PC-3 (cell line): Measurements from ENCODE around the gene SLC1A2. TPM values are rescaled to one million over a fixed set of nuclear protein-coding genes. Genes with fewer than 3 reads are reported as not detected.
A peak's percentile ranks its signal among the peaks of the same experiment; 100 is the strongest.

ENCODE experiments used
- ATAC-seq: fragments of 200-7000 bp; cut with Tn5 transposase; 2 replicates; pipeline ENCODE4 v1.9.1; 2020; ENCODE audit warnings: mild to moderate bottlenecking, moderate library complexity
- BruUV-seq: library from RNA; stranded (reverse); fragments of 400-500 nt; replicated peaks from 2 replicates; lab custom pipeline; 2021; lab: Mats Ljungman, UMichigan
- CTCF ChIA-PET: fragments of 300-600 bp; sonication (Branson Sonifier 250); formaldehyde crosslinking; loops from one replicate; lab custom pipeline; 2022; ENCODE audit warnings: antibody characterized with exemption; lab: Charles Lee
- POLR2A ChIA-PET: fragments of 300-600 bp; sonication (Branson Sonifier 250); formaldehyde crosslinking; loops from one replicate; lab custom pipeline; 2022; ENCODE audit warnings: antibody characterized with exemption; ENCODE audit not compliant: unreplicated experiment; lab: Charles Lee
- DNase-seq: peaks from one replicate; pipeline ENCODE4 v3.0.0-alpha.2; 2015
- H2AFZ ChIP-seq: fragments of 300-600 bp; sonication (generic); 2 replicates; pipeline ENCODE4 v1.6.0; 2016; ENCODE audit warnings: antibody characterized with exemption, low read length
- H3F3A ChIP-seq: fragments of 300-600 bp; sonication (generic); one replicate; pipeline ENCODE4 v1.6.0; 2017; ENCODE audit warnings: antibody characterized with exemption, low read length, control low read depth, mild to moderate bottlenecking; ENCODE audit not compliant: unreplicated experiment
- H3K27ac ChIP-seq: fragments of 300-600 bp; sonication (generic); 2 replicates; pipeline ENCODE4 v1.5.1; 2016; ENCODE audit warnings: mild to moderate bottlenecking, low read length
- H3K27me3 ChIP-seq: fragments of 300-600 bp; sonication (generic); 2 replicates; pipeline ENCODE4 v1.6.1; 2016; ENCODE audit warnings: low read length, mixed read lengths
- H3K36me3 ChIP-seq: fragments of 300-600 bp; sonication (generic); 2 replicates; pipeline ENCODE4 v1.6.1; 2016; ENCODE audit warnings: low read depth, mixed run types, low read length, mixed read lengths
- H3K4me1 ChIP-seq: fragments of 300-600 bp; sonication (generic); 2 replicates; pipeline ENCODE4 v1.5.1; 2016; ENCODE audit warnings: low read length; ENCODE audit not compliant: insufficient read depth
- H3K4me2 ChIP-seq: fragments of 300-600 bp; sonication (generic); 2 replicates; pipeline ENCODE4 v1.6.0; 2016; ENCODE audit warnings: low read length
- H3K4me3 ChIP-seq: fragments of 300-600 bp; sonication (generic); 2 replicates; pipeline ENCODE4 v1.5.1; 2016; ENCODE audit warnings: mild to moderate bottlenecking, low read length, mixed read lengths
- H3K79me2 ChIP-seq: fragments of 300-600 bp; sonication (generic); 2 replicates; pipeline ENCODE4 v1.6.1; 2017; ENCODE audit warnings: low read length, mixed read lengths
- H3K9ac ChIP-seq: fragments of 300-600 bp; sonication (generic); 2 replicates; pipeline ENCODE4 v1.6.0; 2016; ENCODE audit warnings: mild to moderate bottlenecking, low read length
- H3K9me2 ChIP-seq: fragments of 300-600 bp; sonication (generic); replicated peaks from 2 replicates; pipeline ENCODE4 v1.6.1; 2016; ENCODE audit warnings: mixed run types, low read length, mixed read lengths
- H3K9me3 ChIP-seq: fragments of 300-600 bp; sonication (generic); 2 replicates; pipeline ENCODE4 v1.6.1; 2016; ENCODE audit warnings: low read length, mixed read lengths
- H4K20me1 ChIP-seq: fragments of 300-600 bp; sonication (generic); 2 replicates; pipeline ENCODE4 v1.6.1; 2016; ENCODE audit warnings: low read length, mixed read lengths
- EZH2 ChIP-seq: fragments of 300-600 bp; sonication (generic); IDR thresholded peaks from one replicate; pipeline ENCODE4 v1.6.1; 2017; ENCODE audit warnings: antibody characterized with exemption, mild to moderate bottlenecking, low read length; ENCODE audit not compliant: unreplicated experiment
- EZH2phosphoT487 ChIP-seq: fragments of 300-600 bp; sonication (generic); IDR thresholded peaks from 2 replicates; pipeline ENCODE4 v1.6.1; 2018; ENCODE audit warnings: mild to moderate bottlenecking, antibody characterized with exemption, low read length, borderline replicate concordance
- intact Hi-C: fragments of 100-400 bp; cut with micrococcal nuclease; formaldehyde crosslinking; loops from 2 replicates; pipeline ENCODE4 v1.9.0; 2023
- total RNA-seq: library from RNA; depleted of rRNA; stranded (reverse); fragments of >200 nt; gene quantifications from 2 replicates; pipeline ENCODE4 v1.2.3, GENCODE V29; 2014
- TF ChIP-seq, protein P1 (sequence below): fragments of 300-600 bp; sonication (generic); conservative IDR thresholded peaks from 2 replicates; pipeline ENCODE4 v1.5.1; 2017; ENCODE audit warnings: antibody characterized with exemption, low read depth, mild to moderate bottlenecking, low read length

SLC1A2 gene
- total RNA-seq, 1 experiment from 2014 or later: 0.18 TPM

DNA sequence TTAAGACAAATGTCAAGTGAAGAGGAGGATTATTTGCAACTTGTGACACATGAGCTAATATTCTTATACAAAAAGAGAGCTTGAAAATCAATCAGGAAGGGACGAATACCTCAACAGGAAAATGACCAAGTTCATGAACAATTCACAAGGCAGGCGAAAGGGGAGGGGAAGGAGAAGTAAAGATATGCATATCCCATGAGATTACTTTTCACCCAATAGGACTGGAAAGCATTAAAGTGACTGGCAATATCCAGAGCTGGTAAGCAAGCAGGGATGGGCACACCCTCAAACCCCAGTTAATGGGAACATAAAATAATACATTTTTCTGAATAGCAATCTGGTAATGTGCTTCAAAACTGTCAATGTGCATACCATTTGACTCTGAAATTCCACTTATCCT lies 129.5 kb downstream of the SLC1A2 start:
- H3K9me2 ChIP-seq: no peaks in the 10 kb centered on the region
- peak overlapping the region; percentile 61 for H3K4me2 ChIP-seq
- POLR2A ChIA-PET: no interaction called here
- no TSS peak for BruUV-seq
- TF ChIP-seq EZH2phosphoT487 (no peak), EZH2 (no peak)
- TF ChIP-seq, protein P1, sequence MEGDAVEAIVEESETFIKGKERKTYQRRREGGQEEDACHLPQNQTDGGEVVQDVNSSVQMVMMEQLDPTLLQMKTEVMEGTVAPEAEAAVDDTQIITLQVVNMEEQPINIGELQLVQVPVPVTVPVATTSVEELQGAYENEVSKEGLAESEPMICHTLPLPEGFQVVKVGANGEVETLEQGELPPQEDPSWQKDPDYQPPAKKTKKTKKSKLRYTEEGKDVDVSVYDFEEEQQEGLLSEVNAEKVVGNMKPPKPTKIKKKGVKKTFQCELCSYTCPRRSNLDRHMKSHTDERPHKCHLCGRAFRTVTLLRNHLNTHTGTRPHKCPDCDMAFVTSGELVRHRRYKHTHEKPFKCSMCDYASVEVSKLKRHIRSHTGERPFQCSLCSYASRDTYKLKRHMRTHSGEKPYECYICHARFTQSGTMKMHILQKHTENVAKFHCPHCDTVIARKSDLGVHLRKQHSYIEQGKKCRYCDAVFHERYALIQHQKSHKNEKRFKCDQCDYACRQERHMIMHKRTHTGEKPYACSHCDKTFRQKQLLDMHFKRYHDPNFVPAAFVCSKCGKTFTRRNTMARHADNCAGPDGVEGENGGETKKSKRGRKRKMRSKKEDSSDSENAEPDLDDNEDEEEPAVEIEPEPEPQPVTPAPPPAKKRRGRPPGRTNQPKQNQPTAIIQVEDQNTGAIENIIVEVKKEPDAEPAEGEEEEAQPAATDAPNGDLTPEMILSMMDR: no peak
- H3K27me3 ChIP-seq: no peaks in the 10 kb centered on the region
- no peaks in the 10 kb centered on the region for H4K20me1 ChIP-seq
- no peaks in the 10 kb centered on the region for H3K36me3 ChIP-seq
- no peaks in the 10 kb centered on the region for H3K79me2 ChIP-seq
- H3F3A ChIP-seq: no peaks in the 10 kb centered on the region
- peak overlapping the region; percentile 24 for H3K27ac ChIP-seq
- peak overlapping the region; percentile 66; the same call in 1 of the 2 replicates for H2AFZ ChIP-seq
- peak; percentile 56 for ATAC-seq
- no peak overlapping the region for H3K9ac ChIP-seq
- CTCF ChIA-PET: interaction anchor here (0.6 kb wide), 1 partner anchor 292 kb away, joined by 4 read pairs; no protein-coding TSS in a partner anchor
- peaks cover 14% of the 10 kb centered on the region for H3K4me1 ChIP-seq
- no peaks in the 10 kb centered on the region for H3K9me3 ChIP-seq
- intact Hi-C loops: no loop called here
- peak; percentile 40 for DNase-seq
- H3K4me3 ChIP-seq: no peak overlapping the region

DNA sequence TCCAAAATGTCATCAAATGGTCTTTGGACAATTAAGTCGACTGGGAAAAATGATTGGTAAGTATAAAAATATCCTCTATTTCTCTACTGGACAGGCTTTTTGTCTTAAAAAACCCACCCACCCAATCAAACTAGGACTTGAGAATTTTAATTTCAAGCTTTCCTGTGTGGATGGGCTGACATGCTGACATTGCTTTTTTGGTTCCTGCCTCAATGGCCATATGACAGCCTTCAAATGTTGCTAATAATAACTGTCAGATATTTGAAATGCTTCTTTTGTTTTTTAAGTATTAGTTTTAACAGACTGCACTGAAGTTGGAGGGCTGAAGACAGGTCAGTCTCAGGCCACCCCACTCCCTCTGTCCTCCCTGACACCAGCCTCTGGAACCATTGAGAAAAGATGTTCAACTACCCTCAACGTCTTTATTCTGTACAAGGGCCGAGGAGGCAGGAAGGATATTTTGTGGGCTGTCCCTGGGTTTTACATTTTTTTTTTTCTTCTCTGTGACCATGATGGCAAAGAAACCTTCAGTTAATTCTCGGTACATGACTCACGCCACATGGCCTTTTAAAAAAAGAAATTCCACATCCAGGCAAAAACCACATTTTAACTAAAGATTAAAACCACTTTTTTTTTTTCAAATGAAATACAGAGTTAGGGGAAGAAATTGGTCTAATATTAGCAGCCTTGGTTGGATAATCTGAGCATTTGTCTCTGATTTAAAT lies 130.4 kb downstream of the SLC1A2 start:
- H3K27me3 ChIP-seq: no peaks in the 10 kb centered on the region
- no peaks in the 10 kb centered on the region for H3K9me3 ChIP-seq
- no peaks in the 10 kb centered on the region for H3K36me3 ChIP-seq
- H4K20me1 ChIP-seq: no peaks in the 10 kb centered on the region
- ATAC-seq (no peak; the same call in 1 of the 2 replicates), DNase-seq (peak; percentile 45)
- peak overlapping the region; percentile 24 for H3K27ac ChIP-seq
- no TSS peak for BruUV-seq
- TF ChIP-seq EZH2 (no peak), EZH2phosphoT487 (no peak)
- TF ChIP-seq, protein P1: no peak
- no peak overlapping the region for H3K9ac ChIP-seq
- H2AFZ ChIP-seq: peak overlapping the region; percentile 66
- intact Hi-C loops: no loop called here
- no peaks in the 10 kb centered on the region for H3K9me2 ChIP-seq
- H3K79me2 ChIP-seq: no peaks in the 10 kb centered on the region
- H3F3A ChIP-seq: no peaks in the 10 kb centered on the region
- ChIA-PET CTCF (no interaction called here), POLR2A (no interaction called here)
- no peak overlapping the region for H3K4me3 ChIP-seq
- peak overlapping the region; percentile 61 for H3K4me2 ChIP-seq
- H3K4me1 ChIP-seq: peaks cover 14% of the 10 kb centered on the region

DNA sequence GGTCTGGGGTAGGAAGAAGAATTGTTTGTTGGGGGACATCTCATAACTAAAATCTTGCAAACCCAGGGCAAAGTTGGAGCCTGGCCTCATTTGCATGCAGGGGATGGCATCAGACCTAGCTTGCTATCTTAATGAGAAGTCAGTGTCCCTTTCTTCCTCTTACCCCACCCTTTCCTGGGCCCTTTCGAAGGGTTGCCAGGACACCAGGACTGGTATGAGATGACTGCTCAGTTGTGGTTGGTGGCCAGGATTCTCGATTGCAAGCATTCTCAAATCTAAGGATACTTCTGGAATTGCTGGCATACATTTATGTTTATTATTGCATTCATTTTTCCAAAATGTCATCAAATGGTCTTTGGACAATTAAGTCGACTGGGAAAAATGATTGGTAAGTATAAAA lies 131.0 kb downstream of the SLC1A2 start:
- Histone ChIP-seq H4K20me1 (no peaks in the 10 kb centered on the region), H2AFZ (no peak overlapping the region), H3K36me3 (no peaks in the 10 kb centered on the region), H3K27ac (no peak overlapping the region), H3K9me2 (no peaks in the 10 kb centered on the region), H3K4me2 (no peak overlapping the region), H3K27me3 (no peaks in the 10 kb centered on the region), H3F3A (no peaks in the 10 kb centered on the region), H3K79me2 (no peaks in the 10 kb centered on the region), H3K4me1 (peaks cover 14% of the 10 kb centered on the region), H3K4me3 (no peak overlapping the region), H3K9ac (no peak overlapping the region), H3K9me3 (no peaks in the 10 kb centered on the region)
- CTCF ChIA-PET: no interaction called here
- intact Hi-C loops: no loop called here
- no peak for DNase-seq
- POLR2A ChIA-PET: no interaction called here
- no TSS peak for BruUV-seq
- TF ChIP-seq, protein P1: no peak
- TF ChIP-seq EZH2phosphoT487: no peak
- TF ChIP-seq EZH2: no peak
- ATAC-seq: no peak
